HCT116 (cell line): ENCODE results near the gene MAVS. TPM values are rescaled to one million over a fixed set of nuclear protein-coding genes. Genes with fewer than 3 reads are reported as not detected.

Experiments used
- ATAC-seq: fragments of 200-7000 bp; cut with Tn5 transposase; 2 replicates; pipeline ENCODE4 v1.9.1; 2020; ENCODE audit warnings: mild to moderate bottlenecking, moderate library complexity
- BruUV-seq: library from RNA; stranded (reverse); fragments of 400-500 nt; replicated peaks from 2 replicates; lab custom pipeline; 2021; lab: Mats Ljungman, UMichigan
- CTCF ChIA-PET: fragments of 300-600 bp; sonication (Branson Sonifier 250); formaldehyde crosslinking; loops from one replicate; lab custom pipeline; 2021; ENCODE audit warnings: antibody characterized with exemption; lab: Charles Lee
- POLR2A ChIA-PET: fragments of 300-600, 350-600 bp; sonication (Branson Sonifier 250); formaldehyde crosslinking; loops from one replicate; lab custom pipeline; 2021; ENCODE audit warnings: antibody characterized with exemption; lab: Charles Lee
- RAD21 ChIA-PET, 2 experiments: fragments of 300-600 bp; sonication (Branson Sonifier 250); formaldehyde crosslinking; loops; one replicate each; lab custom pipeline; 2023; ENCODE audit warnings: low total read pairs in 2 of 2; ENCODE audit not compliant: uncharacterized antibody in 2 of 2, unreplicated experiment in 2 of 2, low non-redundant PET in 1 of 2; lab: Charles Lee
- DNase-seq: peaks from one replicate; pipeline ENCODE4 v3.0.0-alpha.2; 2010; ENCODE audit warnings: low read depth, low spot score
- H2AFZ ChIP-seq: fragments of 200-600 bp; shearing (Covaris generic), sonication (generic); 2 replicates; pipeline ENCODE4 v1.6.1; 2017; ENCODE audit warnings: low read depth, mixed run types, mixed read lengths, antibody characterized with exemption, low read length; ENCODE audit not compliant: poor library complexity, severe bottlenecking
- H3K27ac ChIP-seq: 2 replicates; pipeline ENCODE4 v1.5.1; 2012; ENCODE audit warnings: low read depth, low read length
- H3K27me3 ChIP-seq: fragments of 200-600 bp; sonication (generic); 2 replicates; pipeline ENCODE4 v1.6.1; 2016; ENCODE audit warnings: mixed run types, low read length, mixed read lengths; ENCODE audit not compliant: insufficient read depth
- H3K36me3 ChIP-seq, 2 experiments: fragments of 200-500 bp in 1 of 2; fragments of 200-600 bp in 1 of 2; sonication (Bioruptor generic) in 1 of 2; sonication (generic) in 1 of 2; 2 replicates each; pipeline versions ENCODE4 v1.5.1 to v1.6.1; 2014 to 2016; ENCODE audit warnings: low read length in 2 of 2, inconsistent platforms in 1 of 2, mixed read lengths in 1 of 2, mixed run types in 1 of 2; ENCODE audit not compliant: insufficient read depth in 2 of 2, control insufficient read depth in 1 of 2
- H3K4me1 ChIP-seq, 2 experiments: fragments of 200-600 bp in 1 of 2; sonication (generic) in 1 of 2; 2 replicates each; pipeline versions ENCODE4 v1.5.1 to v1.6.1; 2012 to 2017; ENCODE audit warnings: low read length in 2 of 2, inconsistent platforms in 1 of 2, mild to moderate bottlenecking in 1 of 2, mixed read lengths in 1 of 2, mixed run types in 1 of 2, moderate library complexity in 1 of 2; ENCODE audit not compliant: insufficient read depth in 2 of 2, control insufficient read depth in 1 of 2
- H3K4me2 ChIP-seq: fragments of 200-600 bp; sonication (generic); 2 replicates; pipeline ENCODE4 v1.6.1; 2017; ENCODE audit warnings: mixed run types, low read length, mixed read lengths
- H3K4me3 ChIP-seq, 2 experiments: fragments of 200-600 bp in 1 of 2; sonication (generic) in 1 of 2; replicated peaks in 1 of 2; 2 replicates each; pipeline ENCODE4 v1.5.1; 2011 to 2016; ENCODE audit warnings: low read length in 2 of 2, control low read depth in 1 of 2, low read depth in 1 of 2, mild to moderate bottlenecking in 1 of 2, mixed read lengths in 1 of 2, mixed run types in 1 of 2
- H3K79me2 ChIP-seq: fragments of 200-600 bp; sonication (generic); 2 replicates; pipeline ENCODE4 v1.6.1; 2017; ENCODE audit warnings: mild to moderate bottlenecking, mixed run types, low read length, moderate library complexity, mixed read lengths; ENCODE audit not compliant: insufficient read depth
- H3K9ac ChIP-seq: fragments of 200-600 bp; sonication (generic); 2 replicates; pipeline ENCODE4 v1.6.1; 2016; ENCODE audit warnings: low read length, mixed read lengths
- H3K9me2 ChIP-seq: fragments of 200-600 bp; sonication (generic), shearing (Covaris generic); 2 replicates; pipeline ENCODE4 v1.6.1; 2017; ENCODE audit warnings: mixed run types, mild to moderate bottlenecking, moderate library complexity; ENCODE audit not compliant: insufficient read depth
- H3K9me3 ChIP-seq, 2 experiments: fragments of 200-500 bp in 1 of 2; fragments of 200-600 bp in 1 of 2; sonication (Bioruptor generic) in 1 of 2; sonication (generic) in 1 of 2; 2 replicates each; pipeline ENCODE4 v1.6.1; 2014 to 2017; ENCODE audit warnings: low read length in 2 of 2, mixed read lengths in 2 of 2, inconsistent platforms in 1 of 2, low read depth in 1 of 2, mild to moderate bottlenecking in 1 of 2, mixed run types in 1 of 2, moderate library complexity in 1 of 2; ENCODE audit not compliant: control insufficient read depth in 1 of 2, insufficient read depth in 1 of 2
- H4K20me1 ChIP-seq: fragments of 200-600 bp; sonication (generic), shearing (Covaris generic); 2 replicates; pipeline ENCODE4 v1.6.1; 2017; ENCODE audit warnings: mixed run types, mild to moderate bottlenecking, moderate library complexity; ENCODE audit not compliant: insufficient read depth
- CTCF ChIP-seq, 3 experiments: fragments of 200-600 bp in 1 of 3; sonication (generic) in 1 of 3; IDR thresholded peaks in 2 of 3; conservative IDR thresholded peaks in 1 of 3; 2 replicates each; pipeline ENCODE4 v1.5.1; 2012 to 2017; ENCODE audit warnings: low read depth in 2 of 3, low read length in 2 of 3, antibody characterized with exemption in 1 of 3, borderline replicate concordance in 1 of 3, control low read depth in 1 of 3, mild to moderate bottlenecking in 1 of 3, mixed read lengths in 1 of 3, mixed run types in 1 of 3, moderate library complexity in 1 of 3; ENCODE audit not compliant: insufficient read depth in 1 of 3
- EZH2 ChIP-seq: fragments of 200-600 bp; sonication (generic); IDR thresholded peaks from 2 replicates; pipeline ENCODE4 v1.6.1; 2017; ENCODE audit warnings: antibody characterized with exemption, mixed run types
- EZH2phosphoT487 ChIP-seq: fragments of 200-600 bp; IDR thresholded peaks from 2 replicates; pipeline ENCODE4 v1.6.1; 2018; ENCODE audit warnings: antibody characterized with exemption, borderline replicate concordance
- JUND ChIP-seq: IDR thresholded peaks from 2 replicates; pipeline ENCODE4 v1.6.1; 2012
- SIN3A ChIP-seq: IDR thresholded peaks from 2 replicates; pipeline ENCODE4 v1.6.1; 2012; ENCODE audit warnings: low read depth
- TCF7L2 ChIP-seq: IDR thresholded peaks from 2 replicates; pipeline ENCODE4 v1.7.0; 2011; ENCODE audit warnings: borderline replicate concordance, inconsistent platforms; ENCODE audit not compliant: insufficient read depth, insufficient read length; ENCODE audit errors: extremely low read depth
- ZNF274 ChIP-seq: fragments of 200-500 bp; sonication (Bioruptor generic); IDR thresholded peaks from 2 replicates; pipeline ENCODE4 v1.6.1; 2014; ENCODE audit warnings: mild to moderate bottlenecking, low read depth, low read length, inconsistent platforms
- intact Hi-C: fragments of 100-400 bp; cut with micrococcal nuclease; formaldehyde crosslinking; loops from 2 replicates; pipeline ENCODE4 v1.10.0; 2022
- total RNA-seq: library from RNA; stranded (reverse); gene quantifications from one replicate; pipeline ENCODE4 v1.2.1, GENCODE V29; 2021; ENCODE audit not compliant: unreplicated experiment

The MAVS gene
- total RNA-seq, 1 experiment from 2014 or later = 60.1 TPM

- H3K79me2 ChIP-seq = peaks cover 41% of the 10 kb centered on the region
- no peak overlapping the region for H3K27ac ChIP-seq
- peaks cover 26 to 30% of the 10 kb centered on the region in 2 experiments for H3K36me3 ChIP-seq
- no peaks in the 10 kb centered on the region for H3K9me2 ChIP-seq
- DNase-seq (no peak), ATAC-seq (no peak)
- H3K4me3 ChIP-seq = no peak overlapping the region
- no TSS peak for BruUV-seq
- no peaks in the 10 kb centered on the region for H3K27me3 ChIP-seq
- intact Hi-C loops = no loop called here
- POLR2A ChIA-PET = no interaction called here
- H3K9me3 ChIP-seq = no peaks in the 10 kb centered on the region
- TF ChIP-seq JUND (no peak), SIN3A (no peak), CTCF (IDR thresholded peaks at IDR 0.05 in 2 of 3, conservative IDR thresholded peaks at IDR 0.05 in 1 of 3; ENCODE audit: borderline replicate concordance in 1 of 3, insufficient read depth in 1 of 3, low read depth in 2 of 3, low read length in 2 of 3) (no peak), EZH2 (no peak), TCF7L2 (no peak), EZH2phosphoT487 (no peak), ZNF274 (no peak)
- no peak overlapping the region for H3K4me2 ChIP-seq
- no peak overlapping the region for H2AFZ ChIP-seq
- no peaks in the 10 kb centered on the region for H3K4me1 ChIP-seq
- peaks cover 10% of the 10 kb centered on the region; the same call in 1 of the 2 replicates for H4K20me1 ChIP-seq
- H3K9ac ChIP-seq = no peak overlapping the region
- RAD21 ChIA-PET = no interaction called here
- CTCF ChIA-PET = no interaction called here
Measured at GRCh38 chr20:3922223-3922982, 75.8 kb downstream of the MAVS start.
